ENCODE data around the gene CELSR2. TPM values are rescaled to one million over a fixed set of nuclear protein-coding genes. Genes with fewer than 3 reads are reported as not detected.

Gene CELSR2
- total RNA-seq, 3 donors from 2014 or later: 1.3 to 19.5 (median 13.8) TPM

DNA sequence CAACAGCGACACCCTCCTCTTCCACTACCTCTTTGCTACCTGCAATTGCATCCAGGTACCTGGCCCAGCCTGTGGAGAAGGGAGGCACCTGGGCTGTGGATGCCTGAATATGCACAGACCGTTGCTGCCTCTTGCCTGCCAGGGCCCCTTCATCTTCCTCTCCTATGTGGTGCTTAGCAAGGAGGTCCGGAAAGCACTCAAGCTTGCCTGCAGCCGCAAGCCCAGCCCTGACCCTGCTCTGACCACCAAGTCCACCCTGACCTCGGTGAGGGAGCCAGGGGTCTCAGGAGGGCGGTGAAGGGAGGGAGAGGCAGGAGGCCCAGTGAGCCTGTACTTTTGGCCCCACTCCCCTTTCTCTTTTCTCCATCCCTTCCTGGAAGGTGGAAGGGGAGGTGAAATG is 22.1 kb downstream of the CELSR2 start:
- DNase-seq (ENCODE audit: low spot score in 2 of 2): no peak
- TF ChIP-seq CTCF (IDR thresholded peaks at IDR 0.05): no peak
- no peak for TF ChIP-seq POLR2AphosphoS5 (IDR thresholded peaks at IDR 0.05)
- no peak for TF ChIP-seq POLR2A (IDR thresholded peaks at IDR 0.05)
- intact Hi-C loops (cut with DNase I; ENCODE audit: low total_unique reads): no loop called here
- Histone ChIP-seq H3K4me3 (no peak overlapping the region), H3K27me3 (no peaks in the 10 kb centered on the region), H3K36me3 (no peaks in the 10 kb centered on the region), H3K9me3 (no peaks in the 10 kb centered on the region), H3K27ac (no peak overlapping the region), H3K4me1 (peaks cover 0 to 18% of the 10 kb centered on the region in 2 donors)

DNA sequence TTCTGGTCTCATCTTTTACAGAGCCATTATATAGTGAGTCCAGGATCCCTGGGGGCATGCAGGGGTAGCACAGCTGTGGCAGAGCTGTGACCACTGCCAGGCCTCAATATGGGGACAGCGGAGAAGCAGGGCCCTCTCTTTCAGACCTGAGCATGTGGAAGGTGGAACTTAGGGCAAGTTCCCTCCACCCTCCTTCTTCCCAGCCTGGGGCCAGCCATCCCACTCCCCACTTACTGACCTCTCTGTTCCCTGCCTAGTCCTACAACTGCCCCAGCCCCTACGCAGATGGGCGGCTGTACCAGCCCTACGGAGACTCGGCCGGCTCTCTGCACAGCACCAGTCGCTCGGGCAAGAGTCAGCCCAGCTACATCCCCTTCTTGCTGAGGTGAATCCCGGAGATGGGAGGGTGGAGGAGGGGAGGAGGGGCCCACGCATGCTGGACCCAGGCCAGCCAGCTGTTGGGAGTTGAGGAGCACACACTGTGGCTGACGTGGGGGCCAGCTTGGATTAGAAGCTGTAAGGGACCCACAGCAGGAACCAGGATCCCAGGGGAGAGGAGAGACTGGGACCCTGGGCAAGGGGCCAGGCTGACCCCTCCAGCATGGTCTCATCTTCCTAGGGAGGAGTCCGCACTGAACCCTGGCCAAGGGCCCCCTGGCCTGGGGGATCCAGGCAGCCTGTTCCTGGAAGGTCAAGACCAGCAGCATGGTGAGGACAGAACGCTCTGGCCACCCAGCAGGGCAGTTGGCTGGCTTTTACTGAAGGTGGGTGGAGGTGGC is 22.9 kb downstream of the CELSR2 start:
- Histone ChIP-seq H3K9me3 (no peaks in the 10 kb centered on the region), H3K27me3 (no peaks in the 10 kb centered on the region), H3K4me3 (no peak overlapping the region), H3K27ac (peak overlapping the region; percentile 87 to 92), H3K4me1 (peaks cover 0 to 18% of the 10 kb centered on the region in 2 donors), H3K36me3 (no peaks in the 10 kb centered on the region)
- TF ChIP-seq POLR2A (IDR thresholded peaks at IDR 0.05) (no peak), CTCF (IDR thresholded peaks at IDR 0.05) (no peak), POLR2AphosphoS5 (IDR thresholded peaks at IDR 0.05) (no peak)
- no peak for DNase-seq (ENCODE audit: low spot score in 2 of 2)
- intact Hi-C loops (cut with DNase I; ENCODE audit: low total_unique reads): no loop called here

DNA sequence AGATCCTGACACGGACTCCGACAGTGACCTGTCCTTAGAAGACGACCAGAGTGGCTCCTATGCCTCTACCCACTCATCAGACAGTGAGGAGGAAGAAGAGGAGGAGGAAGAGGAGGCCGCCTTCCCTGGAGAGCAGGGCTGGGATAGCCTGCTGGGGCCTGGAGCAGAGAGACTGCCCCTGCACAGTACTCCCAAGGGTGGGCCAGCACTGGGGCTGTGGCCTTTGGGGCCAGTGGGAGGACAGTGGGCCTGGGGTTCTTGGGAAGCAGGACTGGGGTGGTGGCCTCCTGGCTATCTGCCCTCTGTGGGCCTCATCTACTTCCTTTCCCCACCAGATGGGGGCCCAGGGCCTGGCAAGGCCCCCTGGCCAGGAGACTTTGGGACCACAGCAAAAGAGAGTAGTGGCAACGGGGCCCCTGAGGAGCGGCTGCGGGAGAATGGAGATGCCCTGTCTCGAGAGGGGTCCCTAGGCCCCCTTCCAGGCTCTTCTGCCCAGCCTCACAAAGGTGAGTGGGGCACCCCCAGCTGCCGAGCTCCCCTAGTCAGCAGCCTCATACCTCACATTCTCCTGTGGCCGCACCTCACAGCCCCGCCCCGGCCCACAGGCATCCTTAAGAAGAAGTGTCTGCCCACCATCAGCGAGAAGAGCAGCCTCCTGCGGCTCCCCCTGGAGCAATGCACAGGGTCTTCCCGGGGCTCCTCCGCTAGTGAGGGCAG is 23.6 kb downstream of the CELSR2 start:
- Histone ChIP-seq H3K4me1 (peaks cover 0 to 18% of the 10 kb centered on the region in 2 donors), H3K27me3 (no peaks in the 10 kb centered on the region), H3K27ac (peak overlapping the region; percentile 87 to 92), H3K36me3 (no peaks in the 10 kb centered on the region), H3K4me3 (peak overlapping the region in 2 of 3 donors; percentile 37 to 51), H3K9me3 (no peaks in the 10 kb centered on the region)
- TF ChIP-seq CTCF (IDR thresholded peaks at IDR 0.05) (no peak), POLR2AphosphoS5 (IDR thresholded peaks at IDR 0.05) (no peak), POLR2A (IDR thresholded peaks at IDR 0.05) (no peak)
- DNase-seq (ENCODE audit: low spot score in 2 of 2): no peak
- intact Hi-C loops (cut with DNase I; ENCODE audit: low total_unique reads): no loop called here

DNA sequence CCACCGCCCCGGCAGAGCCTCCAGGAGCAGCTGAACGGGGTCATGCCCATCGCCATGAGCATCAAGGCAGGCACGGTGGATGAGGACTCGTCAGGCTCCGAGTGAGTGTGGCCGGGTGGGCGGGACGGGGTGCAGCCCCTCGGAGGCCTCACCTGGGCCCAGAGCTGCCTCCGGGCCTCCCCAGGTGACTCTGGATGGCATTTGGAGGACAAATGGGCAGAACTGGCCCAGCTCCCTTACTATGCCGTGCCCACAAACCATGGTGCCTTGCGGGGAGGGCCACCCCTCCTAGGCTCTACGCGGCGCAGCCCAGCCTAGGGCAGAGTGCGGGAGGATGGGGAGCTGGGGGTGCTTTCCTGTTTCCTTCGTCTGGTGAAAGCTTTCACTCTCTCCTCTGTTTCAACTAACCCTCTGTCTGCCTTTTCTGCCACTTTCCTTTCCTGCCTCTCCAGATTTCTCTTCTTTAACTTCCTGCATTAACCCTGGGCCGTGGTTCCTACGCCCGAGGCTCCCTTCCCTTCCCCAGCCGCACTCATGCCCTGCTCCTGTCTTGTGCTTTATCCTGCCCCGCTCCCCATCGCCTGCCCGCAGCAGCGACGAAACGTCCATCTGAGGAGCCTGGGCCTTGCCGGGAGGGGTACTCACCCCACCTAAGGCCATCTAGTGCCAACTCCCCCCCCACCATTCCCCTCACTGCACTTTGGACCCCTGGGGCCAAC is 24.4 kb downstream of the CELSR2 start:
- Histone ChIP-seq H3K27ac (peak overlapping the region; percentile 87 to 92), H3K4me1 (peaks cover 0 to 18% of the 10 kb centered on the region in 2 donors), H3K9me3 (no peaks in the 10 kb centered on the region), H3K27me3 (no peaks in the 10 kb centered on the region), H3K36me3 (no peaks in the 10 kb centered on the region), H3K4me3 (peak overlapping the region in 2 of 3 donors; percentile 37 to 51)
- intact Hi-C loops (cut with DNase I; ENCODE audit: low total_unique reads): no loop called here
- no peak for TF ChIP-seq CTCF (IDR thresholded peaks at IDR 0.05)
- TF ChIP-seq POLR2A (IDR thresholded peaks at IDR 0.05): no peak
- no peak for TF ChIP-seq POLR2AphosphoS5 (IDR thresholded peaks at IDR 0.05)
- DNase-seq (ENCODE audit: low spot score in 2 of 2): no peak

Measured in breast epithelium (tissue), 4 donors.